RWPE2 (cell line): Measurements from ENCODE around the gene SDE2.

Experiments used
- ATAC-seq: fragments of 200-7000 bp; cut with Tn5 transposase; 3 replicates; pipeline ENCODE4 v1.9.1; 2021; ENCODE audit warnings: low read depth
- DNase-seq: peaks from one replicate; pipeline ENCODE4 v3.0.0-alpha.2; 2020; ENCODE audit warnings: low spot score
- H3K27ac ChIP-seq: fragments of 450-650 bp; 2 replicates; pipeline ENCODE4 v1.5.1; 2017; ENCODE audit warnings: mild to moderate bottlenecking; ENCODE audit not compliant: poor library complexity, severe bottlenecking
- H3K27me3 ChIP-seq: fragments of 250-450 bp; sonication (Bioruptor Pico); 2 replicates; pipeline ENCODE4 v1.5.1; 2021; ENCODE audit warnings: mild to moderate bottlenecking, moderate library complexity; ENCODE audit not compliant: insufficient read depth, poor library complexity, severe bottlenecking
- H3K36me3 ChIP-seq: fragments of 250-450 bp; sonication (Bioruptor Pico); 2 replicates; pipeline ENCODE4 v1.5.1; 2020; ENCODE audit warnings: low read depth, mild to moderate bottlenecking, moderate library complexity
- H3K4me1 ChIP-seq: fragments of 250-450 bp; sonication (Bioruptor Pico); 2 replicates; pipeline ENCODE4 v1.5.1; 2021; ENCODE audit warnings: mild to moderate bottlenecking, moderate library complexity; ENCODE audit not compliant: insufficient read depth, poor library complexity, severe bottlenecking
- H3K4me3 ChIP-seq: fragments of 250-450 bp; sonication (Bioruptor Pico); 2 replicates; pipeline ENCODE4 v1.5.1; 2021; ENCODE audit warnings: mild to moderate bottlenecking, moderate library complexity; ENCODE audit not compliant: severe bottlenecking
- H3K9me3 ChIP-seq: fragments of 250-450 bp; sonication (Bioruptor Pico); 2 replicates; pipeline ENCODE4 v1.5.1; 2021; ENCODE audit warnings: mild to moderate bottlenecking, moderate library complexity; ENCODE audit not compliant: severe bottlenecking
- TF ChIP-seq, protein P1 (sequence below): fragments of 450-650 bp; IDR thresholded peaks from one replicate; pipeline ENCODE4 v1.5.1; 2017; ENCODE audit warnings: mild to moderate bottlenecking, moderate library complexity; ENCODE audit not compliant: poor library complexity, severe bottlenecking

SDE2 gene

GRCh38 chr1:225958041-225958440, 41.1 kb downstream of the SDE2 start:
- H3K4me3 ChIP-seq: no peak overlapping the region
- H3K4me1 ChIP-seq: no peaks in the 10 kb centered on the region
- no peak overlapping the region for H3K27ac ChIP-seq
- no peaks in the 10 kb centered on the region for H3K27me3 ChIP-seq
- DNase-seq: no peak
- TF ChIP-seq, protein P1, sequence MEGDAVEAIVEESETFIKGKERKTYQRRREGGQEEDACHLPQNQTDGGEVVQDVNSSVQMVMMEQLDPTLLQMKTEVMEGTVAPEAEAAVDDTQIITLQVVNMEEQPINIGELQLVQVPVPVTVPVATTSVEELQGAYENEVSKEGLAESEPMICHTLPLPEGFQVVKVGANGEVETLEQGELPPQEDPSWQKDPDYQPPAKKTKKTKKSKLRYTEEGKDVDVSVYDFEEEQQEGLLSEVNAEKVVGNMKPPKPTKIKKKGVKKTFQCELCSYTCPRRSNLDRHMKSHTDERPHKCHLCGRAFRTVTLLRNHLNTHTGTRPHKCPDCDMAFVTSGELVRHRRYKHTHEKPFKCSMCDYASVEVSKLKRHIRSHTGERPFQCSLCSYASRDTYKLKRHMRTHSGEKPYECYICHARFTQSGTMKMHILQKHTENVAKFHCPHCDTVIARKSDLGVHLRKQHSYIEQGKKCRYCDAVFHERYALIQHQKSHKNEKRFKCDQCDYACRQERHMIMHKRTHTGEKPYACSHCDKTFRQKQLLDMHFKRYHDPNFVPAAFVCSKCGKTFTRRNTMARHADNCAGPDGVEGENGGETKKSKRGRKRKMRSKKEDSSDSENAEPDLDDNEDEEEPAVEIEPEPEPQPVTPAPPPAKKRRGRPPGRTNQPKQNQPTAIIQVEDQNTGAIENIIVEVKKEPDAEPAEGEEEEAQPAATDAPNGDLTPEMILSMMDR: no peak
- no peak for ATAC-seq
- no peaks in the 10 kb centered on the region for H3K9me3 ChIP-seq
- H3K36me3 ChIP-seq: no peaks in the 10 kb centered on the region

DNA sequence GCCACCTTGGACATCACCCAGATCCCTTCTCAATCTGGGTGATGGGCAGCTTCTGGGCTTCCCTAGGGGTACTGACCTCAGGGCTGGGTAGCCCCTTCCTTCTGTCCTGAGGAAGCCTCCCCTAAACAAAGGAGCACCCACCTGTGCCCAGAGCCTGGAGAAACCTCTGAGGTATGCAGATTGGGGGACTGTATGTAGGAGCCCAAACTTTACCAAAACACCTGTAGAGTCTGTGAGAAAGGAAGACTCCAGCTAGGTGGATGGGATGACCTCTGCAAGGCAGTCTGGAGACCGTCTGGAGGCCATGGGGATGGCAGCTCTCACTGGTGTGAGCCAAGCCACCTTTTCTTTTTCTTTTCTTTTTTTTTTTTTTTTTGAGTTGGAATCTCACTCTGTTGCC, 44.4 kb downstream of the SDE2 start:
- Histone ChIP-seq H3K4me3 (no peak overlapping the region), H3K27me3 (no peaks in the 10 kb centered on the region), H3K4me1 (no peaks in the 10 kb centered on the region), H3K27ac (no peak overlapping the region), H3K36me3 (no peaks in the 10 kb centered on the region), H3K9me3 (no peaks in the 10 kb centered on the region)
- ATAC-seq: no peak
- TF ChIP-seq, protein P1: no peak
- DNase-seq: no peak

DNA sequence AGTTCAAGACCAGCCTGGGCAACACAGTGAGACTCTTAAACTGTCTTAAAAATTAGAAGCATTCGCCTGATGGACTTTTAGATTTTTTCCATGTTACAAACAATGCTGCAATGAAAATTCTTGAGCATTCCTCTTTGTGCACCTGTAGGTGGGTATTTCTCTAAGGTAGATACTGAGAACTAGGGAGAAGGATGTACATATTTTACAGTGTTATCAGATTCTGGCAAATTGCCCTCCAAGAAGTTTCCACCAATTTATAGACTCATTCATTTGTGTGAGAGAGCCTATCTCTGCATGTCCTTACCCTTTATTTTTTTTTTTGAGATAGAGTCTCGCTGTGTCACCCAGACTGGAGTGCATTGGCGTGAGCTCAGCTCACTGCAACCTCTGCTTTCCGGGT, 45.8 kb downstream of the SDE2 start:
- no peak for ATAC-seq
- Histone ChIP-seq H3K4me3 (no peak overlapping the region), H3K9me3 (no peaks in the 10 kb centered on the region), H3K36me3 (no peaks in the 10 kb centered on the region), H3K4me1 (no peaks in the 10 kb centered on the region), H3K27ac (no peak overlapping the region), H3K27me3 (no peaks in the 10 kb centered on the region)
- TF ChIP-seq, protein P1: no peak
- DNase-seq: no peak

GRCh38 chr1:225950905-225951497, 48.1 kb downstream of the SDE2 start:
- Histone ChIP-seq H3K36me3 (no peaks in the 10 kb centered on the region), H3K4me3 (no peak overlapping the region), H3K4me1 (no peaks in the 10 kb centered on the region), H3K9me3 (no peaks in the 10 kb centered on the region), H3K27ac (no peak overlapping the region), H3K27me3 (no peaks in the 10 kb centered on the region)
- no peak for ATAC-seq
- DNase-seq: no peak
- TF ChIP-seq, protein P1: no peak

GRCh38 chr1:225949041-225949440, 50.1 kb downstream of the SDE2 start:
- H3K27me3 ChIP-seq: no peaks in the 10 kb centered on the region
- no peak for DNase-seq
- no peak overlapping the region for H3K27ac ChIP-seq
- H3K36me3 ChIP-seq: no peaks in the 10 kb centered on the region
- no peak overlapping the region for H3K4me3 ChIP-seq
- H3K4me1 ChIP-seq: no peaks in the 10 kb centered on the region
- H3K9me3 ChIP-seq: no peaks in the 10 kb centered on the region
- no peak for ATAC-seq
- TF ChIP-seq, protein P1: no peak
